Liver (tissue), 2 donors: ENCODE results near the gene OR51I1.

Source experiments
- CTCF ChIP-seq: fragments of 150-350 bp; IDR thresholded peaks from 2 replicates; pipeline ENCODE4 v1.5.1; 2017; ENCODE audit warnings: improper control_type of control experiment, low read depth, low read length; ENCODE audit not compliant: missing input control
- REST ChIP-seq: IDR thresholded peaks from 2 replicates; pipeline ENCODE4 v1.6.1; 2016; ENCODE audit warnings: antibody characterized with exemption, mild to moderate bottlenecking
- donor health status: healthy.

GRCh38 chr11:5449023-5449422, 7.7 kb upstream of the OR51I1 start, which contains the start of gene OR51I2:
- TF ChIP-seq CTCF (no peak), REST (no peak)
